ENCODE data around the gene ZNF3. TPM values are rescaled to one million over a fixed set of nuclear protein-coding genes. Genes with fewer than 3 reads are reported as not detected.
"Not testable (repeated sequence)": the region's sequence is repeated elsewhere in the genome, so short reads cannot be mapped to it uniquely, and the experiment has no call there.

Gene ZNF3
- total RNA-seq: 24.6 and 26.1 TPM in 2 replicates

DNA sequence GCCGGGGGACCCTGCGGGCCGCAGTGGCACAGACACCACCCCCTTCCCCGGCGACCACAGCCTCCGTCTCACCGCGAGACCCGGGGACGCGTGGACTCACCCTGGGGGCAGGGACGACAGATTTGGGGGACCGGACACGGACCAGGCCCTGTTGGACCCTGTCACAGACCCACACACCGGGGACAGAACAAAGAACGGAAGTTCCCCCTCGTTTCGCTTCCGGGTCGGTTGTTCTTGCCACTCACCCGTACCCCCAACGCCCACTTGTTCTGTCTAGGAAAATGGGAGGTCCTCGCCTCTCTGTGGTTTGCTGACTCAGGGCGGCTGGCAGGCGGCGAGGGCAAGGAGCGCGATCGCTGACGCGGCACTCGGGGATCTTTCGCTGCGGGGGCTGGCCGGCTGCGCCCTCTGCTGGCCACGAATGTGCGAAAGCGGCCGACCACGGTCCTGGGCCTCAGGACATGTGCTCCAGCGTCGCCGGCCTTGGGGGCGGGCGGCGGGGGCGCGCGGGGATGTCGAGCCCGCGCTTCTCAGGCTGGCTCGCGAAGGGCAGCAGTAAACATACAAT, at the start of gene ZNF3:
ZNF3 (minus strand) TSS at position 189 of the 568 bp plus-strand sequence. CDS start 4,366 bp downstream, outside the sequence.
- intact Hi-C loops (cut with micrococcal nuclease): loop anchor here (1.0 to 5.0 kb wide), 12 partner anchors 8 to 579 kb away; partner anchors contain the start of genes AP4M1, CNPY4, MBLAC1 and MCM7
- DNase-seq (ENCODE audit: low spot score): peak; percentile 98
- Mint-ChIP-seq H3K4me1 (ENCODE audit: low read depth) (peaks cover 31% of the 10 kb centered on the region), H3K4me3 (peak within 1 kb of the TSS; percentile 89), H3K9me3 (no peaks in the 10 kb centered on the region), H3K36me3 (ENCODE audit: low read depth) (peaks cover 22% of the 10 kb centered on the region), H3K27ac (peak within 1 kb of the TSS; percentile 92), H3K27me3 (ENCODE audit: insufficient read depth) (peaks cover 4% of the 10 kb centered on the region)

DNA sequence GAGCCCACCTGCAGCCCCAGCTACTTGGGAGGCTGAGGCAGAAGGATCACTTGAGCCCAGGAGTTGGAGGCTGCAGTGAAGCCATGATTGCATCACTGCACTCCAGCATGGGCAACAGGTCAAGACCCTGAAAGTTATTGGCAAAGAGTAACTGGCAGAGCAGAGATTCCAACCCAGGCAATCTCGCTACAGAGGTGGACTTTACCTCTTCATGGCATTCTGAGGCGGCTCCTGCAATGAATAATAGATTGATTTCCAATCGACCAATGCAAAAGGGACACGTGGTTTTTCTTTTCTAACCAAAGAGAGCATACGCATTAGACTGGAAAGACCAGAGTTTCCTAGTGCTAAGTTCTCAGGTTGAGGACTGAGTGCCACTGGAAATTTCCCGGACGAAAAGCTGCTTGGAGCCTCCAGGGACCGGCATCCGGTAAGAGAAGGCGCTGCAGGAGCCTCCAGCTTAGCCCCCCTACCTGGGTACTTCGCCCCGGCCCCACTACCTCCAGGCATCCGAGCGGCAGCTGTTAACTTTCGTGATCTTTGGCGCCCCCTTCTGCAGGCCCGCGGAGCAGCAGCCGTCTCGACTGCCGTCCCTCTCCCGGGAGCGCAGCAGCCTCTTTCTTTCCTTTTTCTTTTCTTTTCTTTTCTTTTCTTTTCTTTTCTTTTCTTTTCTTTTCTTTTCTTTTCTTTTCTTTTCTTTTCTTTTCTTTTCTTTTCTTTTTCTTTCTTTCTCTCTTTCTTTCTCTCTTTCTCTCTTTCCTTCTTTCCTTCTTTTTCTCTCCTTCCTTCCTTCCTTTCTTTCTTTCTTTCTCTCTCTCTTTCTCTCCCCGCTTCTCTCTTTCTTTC, 49.3 kb upstream of the ZNF3 start:
- no peaks in the 10 kb centered on the region for H3K36me3 Mint-ChIP-seq (ENCODE audit: low read depth)
- H3K27ac Mint-ChIP-seq: no peak overlapping the region
- H3K9me3 Mint-ChIP-seq: no peaks in the 10 kb centered on the region
- H3K27me3 Mint-ChIP-seq (ENCODE audit: insufficient read depth): no peaks in the 10 kb centered on the region
- peaks cover 14% of the 10 kb centered on the region for H3K4me1 Mint-ChIP-seq (ENCODE audit: low read depth)
- peak; percentile 74 for DNase-seq (ENCODE audit: low spot score)
- intact Hi-C loops (cut with micrococcal nuclease): loop anchor here (1.0 to 5.0 kb wide), 5 partner anchors 46 to 218 kb away; partner anchors contain the start of genes AZGP1, GPC2 and STAG3
- H3K4me3 Mint-ChIP-seq: peak overlapping the region; percentile 37

DNA sequence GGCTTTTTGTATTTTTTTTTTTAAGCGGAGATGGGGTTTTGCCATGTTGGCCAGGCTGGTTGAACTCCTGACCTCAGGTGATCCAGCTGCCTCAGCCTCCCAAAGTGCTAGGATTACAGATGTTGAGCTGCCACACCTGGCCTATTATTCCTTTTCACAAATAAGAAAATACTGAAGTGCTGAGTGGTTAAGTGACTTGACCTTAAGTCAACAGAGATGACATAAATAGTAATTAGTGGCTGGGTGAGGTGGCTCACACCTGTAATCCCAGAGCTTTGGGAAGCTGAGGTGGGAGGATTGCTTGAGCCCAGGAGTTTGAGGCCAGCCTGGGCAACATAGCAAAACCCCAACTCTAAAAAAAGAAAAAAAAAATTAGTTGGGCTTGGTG, 48.7 kb upstream of the ZNF3 start:
- H3K4me3 Mint-ChIP-seq; DNase-seq (ENCODE audit: low spot score); H3K36me3 Mint-ChIP-seq (ENCODE audit: low read depth); H3K9me3 Mint-ChIP-seq; H3K27me3 Mint-ChIP-seq (ENCODE audit: insufficient read depth); H3K27ac Mint-ChIP-seq: not testable (repeated sequence)
- intact Hi-C loops (cut with micrococcal nuclease): loop anchor here (5.0 kb wide), 2 partner anchors 142 to 153 kb away; partner anchors contain the start of gene AZGP1
- peaks cover 17% of the 10 kb centered on the region for H3K4me1 Mint-ChIP-seq (ENCODE audit: low read depth)

DNA sequence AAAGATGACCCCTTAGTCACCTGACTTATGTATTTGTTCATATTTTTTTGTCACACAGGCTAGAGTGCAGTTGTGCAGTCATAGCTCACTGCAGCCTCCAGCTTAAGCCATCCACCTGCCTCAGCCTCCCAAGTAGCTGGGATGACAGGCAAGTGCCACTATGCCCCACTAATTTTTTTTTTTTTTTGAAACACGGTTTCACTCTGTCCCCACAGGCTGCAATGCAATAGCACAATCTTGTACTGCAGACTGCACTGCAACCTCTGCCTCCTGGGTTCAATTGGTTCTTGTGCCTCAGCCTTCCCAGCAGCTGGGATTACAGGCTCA, 47.1 kb upstream of the ZNF3 start:
- intact Hi-C loops (cut with micrococcal nuclease): loop anchor here (10.0 kb wide), 1 partner anchor 546 kb away; the partner anchor contains the start of gene GNB2
- no peaks in the 10 kb centered on the region for H3K9me3 Mint-ChIP-seq
- H3K4me1 Mint-ChIP-seq (ENCODE audit: low read depth): peaks cover 27% of the 10 kb centered on the region
- no peak for DNase-seq (ENCODE audit: low spot score)
- no peaks in the 10 kb centered on the region for H3K27me3 Mint-ChIP-seq (ENCODE audit: insufficient read depth)
- peaks cover 4% of the 10 kb centered on the region for H3K36me3 Mint-ChIP-seq (ENCODE audit: low read depth)
- H3K27ac Mint-ChIP-seq: peak overlapping the region; percentile 68
- peak overlapping the region; percentile 78 for H3K4me3 Mint-ChIP-seq

DNA sequence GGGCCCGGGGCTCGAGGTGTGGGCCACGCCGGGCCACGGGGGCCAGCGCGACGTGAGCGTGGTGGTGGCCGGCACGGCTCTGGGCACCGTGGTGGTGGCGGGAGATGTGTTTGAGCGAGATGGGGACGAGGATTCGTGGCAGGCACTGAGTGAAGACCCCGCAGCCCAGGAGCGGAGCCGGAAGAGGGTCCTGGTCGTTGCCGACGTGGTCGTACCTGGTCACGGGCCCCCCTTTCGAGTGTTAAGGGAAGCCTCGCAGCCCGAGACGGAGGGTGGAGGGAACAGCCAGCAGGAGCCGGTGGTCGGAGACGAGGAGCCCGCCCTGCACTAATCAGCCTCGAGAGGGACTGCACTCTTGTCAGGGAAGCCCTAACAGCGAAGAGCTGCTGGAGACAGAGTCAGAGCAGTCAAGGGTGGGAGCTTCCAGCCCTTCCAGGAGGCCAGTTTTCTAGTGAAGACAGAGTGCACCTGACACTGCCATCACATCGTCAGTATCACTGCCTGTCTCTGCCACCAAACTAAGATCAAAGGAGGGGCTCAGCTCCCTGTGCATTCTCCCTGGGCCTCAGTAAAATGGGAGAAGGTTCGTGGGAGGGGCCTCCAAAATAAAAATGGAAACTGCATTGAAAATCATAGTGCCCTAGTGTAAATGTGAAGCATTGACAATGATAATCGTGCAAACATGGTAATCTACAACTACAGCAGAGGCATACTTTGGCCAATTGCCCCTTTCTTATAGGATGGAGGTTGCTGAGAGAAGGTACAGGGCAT, 46.5 kb upstream of the ZNF3 start:
- Mint-ChIP-seq H3K9me3 (no peaks in the 10 kb centered on the region), H3K27me3 (ENCODE audit: insufficient read depth) (no peaks in the 10 kb centered on the region), H3K4me3 (peak overlapping the region; percentile 78), H3K4me1 (ENCODE audit: low read depth) (peaks cover 27% of the 10 kb centered on the region), H3K27ac (peak overlapping the region; percentile 68), H3K36me3 (ENCODE audit: low read depth) (peaks cover 4% of the 10 kb centered on the region)
- intact Hi-C loops (cut with micrococcal nuclease): loop anchor here (1.0 to 10.0 kb wide), 8 partner anchors 9 to 547 kb away; partner anchors contain the start of genes CNPY4, COPS6, GNB2 and LAMTOR4
- DNase-seq (ENCODE audit: low spot score): no peak

DNA sequence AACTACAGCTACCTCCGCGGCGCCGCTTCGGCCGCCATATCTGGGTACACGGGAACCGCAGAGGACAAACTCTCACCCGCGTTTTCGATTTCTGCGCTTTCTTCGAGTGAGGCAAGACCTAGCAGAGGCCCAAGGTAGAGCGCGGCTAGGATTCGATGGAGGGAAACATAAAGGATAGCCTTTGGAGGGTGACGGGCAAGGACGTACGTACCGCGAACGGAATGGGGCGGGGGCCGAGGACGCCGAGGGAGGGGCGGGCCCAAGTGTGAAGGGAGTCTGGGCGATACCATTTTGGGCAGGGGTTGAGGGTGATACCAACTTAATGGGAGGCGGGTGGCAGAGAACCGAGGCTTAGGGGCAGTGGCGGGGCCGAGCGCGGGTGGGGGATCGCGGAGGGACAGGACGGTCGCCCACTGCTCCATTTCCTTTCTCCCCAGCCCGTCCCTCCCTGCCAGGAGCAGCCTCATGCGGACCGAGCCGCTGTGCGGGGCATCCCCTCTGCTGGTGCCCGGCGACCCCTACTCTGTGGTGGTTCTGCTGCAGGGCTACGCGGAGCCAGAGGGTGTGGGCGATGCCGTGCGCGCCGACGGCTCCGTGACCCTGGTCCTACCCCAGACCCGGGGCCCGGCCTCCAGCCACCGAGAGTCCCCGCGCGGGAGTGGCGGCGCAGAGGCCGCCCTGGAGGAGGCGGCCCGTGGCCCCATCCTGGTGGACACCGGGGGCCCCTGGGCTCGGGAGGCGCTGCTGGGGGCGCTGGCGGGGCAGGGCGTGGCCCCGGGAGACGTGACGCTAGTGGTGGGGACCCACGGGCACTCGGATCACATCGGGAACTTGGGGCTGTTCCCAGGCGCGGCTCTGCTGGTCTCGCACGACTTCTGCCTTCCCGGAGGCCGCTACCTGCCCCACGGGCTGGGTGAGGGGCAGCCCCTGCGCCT, 45.7 kb upstream of the ZNF3 start, which contains the start of gene MBLAC1:
MBLAC1 (plus strand) TSS at position 37 of the 935 bp plus-strand sequence; CDS start at position 466, 429 bp downstream.
- intact Hi-C loops (cut with micrococcal nuclease): loop anchor here (1.0 to 10.0 kb wide), 10 partner anchors 8 to 548 kb away; partner anchors contain the start of genes CNPY4, COPS6, GNB2 and LAMTOR4
- Mint-ChIP-seq H3K4me3 (peak within 1 kb of the TSS; percentile 94), H3K27ac (peak within 1 kb of the TSS; percentile 95), H3K36me3 (ENCODE audit: low read depth) (peaks cover 6% of the 10 kb centered on the region), H3K4me1 (ENCODE audit: low read depth) (peaks cover 20% of the 10 kb centered on the region), H3K9me3 (no peaks in the 10 kb centered on the region), H3K27me3 (ENCODE audit: insufficient read depth) (no peaks in the 10 kb centered on the region)
- DNase-seq (ENCODE audit: low spot score): peak; percentile 85

DNA sequence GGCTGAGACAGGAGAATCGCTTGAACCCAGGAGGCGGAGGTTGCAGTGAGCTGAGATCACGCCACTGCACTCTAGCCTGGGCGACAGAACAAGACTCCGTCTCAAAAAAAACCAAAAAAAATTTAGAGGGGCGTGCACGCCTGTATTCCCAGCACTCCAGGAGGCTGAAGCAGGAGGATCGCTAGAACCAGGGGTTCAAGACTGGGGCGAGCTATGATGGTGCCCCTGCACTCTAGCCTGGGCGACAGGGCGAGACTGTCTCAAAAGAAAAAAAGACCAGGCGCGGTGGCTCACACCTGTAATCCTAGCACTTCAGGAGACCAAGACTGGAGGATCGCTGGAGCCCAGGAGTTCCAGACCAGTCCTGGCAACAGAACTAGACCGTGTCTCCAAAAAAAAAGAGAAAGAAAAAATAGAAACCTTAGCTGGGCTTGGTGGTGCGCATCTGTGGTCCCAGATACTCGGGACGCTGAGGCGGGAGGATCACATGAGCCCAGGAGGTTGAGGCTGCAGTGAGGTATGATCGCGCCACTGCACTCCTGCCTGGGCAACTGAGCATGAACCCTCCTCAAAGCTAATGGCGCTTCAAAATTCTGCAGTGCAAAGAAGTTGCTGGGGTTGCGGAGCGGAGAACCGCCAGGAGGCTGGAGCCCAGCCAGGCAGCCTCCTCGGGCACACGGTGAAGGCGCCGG, 44.9 kb upstream of the ZNF3 start:
- no peak for DNase-seq (ENCODE audit: low spot score)
- intact Hi-C loops (cut with micrococcal nuclease): loop anchor here (1.0 to 10.0 kb wide), 7 partner anchors 26 to 548 kb away; partner anchors contain the start of genes COPS6, GNB2, TRIM4 and ZKSCAN1
- Mint-ChIP-seq H3K4me1 (ENCODE audit: low read depth) (peaks cover 20% of the 10 kb centered on the region), H3K9me3 (no peaks in the 10 kb centered on the region), H3K36me3 (ENCODE audit: low read depth) (peaks cover 6% of the 10 kb centered on the region), H3K4me3 (peak overlapping the region; percentile 94), H3K27ac (peak overlapping the region; percentile 95), H3K27me3 (ENCODE audit: insufficient read depth) (no peaks in the 10 kb centered on the region)

DNA sequence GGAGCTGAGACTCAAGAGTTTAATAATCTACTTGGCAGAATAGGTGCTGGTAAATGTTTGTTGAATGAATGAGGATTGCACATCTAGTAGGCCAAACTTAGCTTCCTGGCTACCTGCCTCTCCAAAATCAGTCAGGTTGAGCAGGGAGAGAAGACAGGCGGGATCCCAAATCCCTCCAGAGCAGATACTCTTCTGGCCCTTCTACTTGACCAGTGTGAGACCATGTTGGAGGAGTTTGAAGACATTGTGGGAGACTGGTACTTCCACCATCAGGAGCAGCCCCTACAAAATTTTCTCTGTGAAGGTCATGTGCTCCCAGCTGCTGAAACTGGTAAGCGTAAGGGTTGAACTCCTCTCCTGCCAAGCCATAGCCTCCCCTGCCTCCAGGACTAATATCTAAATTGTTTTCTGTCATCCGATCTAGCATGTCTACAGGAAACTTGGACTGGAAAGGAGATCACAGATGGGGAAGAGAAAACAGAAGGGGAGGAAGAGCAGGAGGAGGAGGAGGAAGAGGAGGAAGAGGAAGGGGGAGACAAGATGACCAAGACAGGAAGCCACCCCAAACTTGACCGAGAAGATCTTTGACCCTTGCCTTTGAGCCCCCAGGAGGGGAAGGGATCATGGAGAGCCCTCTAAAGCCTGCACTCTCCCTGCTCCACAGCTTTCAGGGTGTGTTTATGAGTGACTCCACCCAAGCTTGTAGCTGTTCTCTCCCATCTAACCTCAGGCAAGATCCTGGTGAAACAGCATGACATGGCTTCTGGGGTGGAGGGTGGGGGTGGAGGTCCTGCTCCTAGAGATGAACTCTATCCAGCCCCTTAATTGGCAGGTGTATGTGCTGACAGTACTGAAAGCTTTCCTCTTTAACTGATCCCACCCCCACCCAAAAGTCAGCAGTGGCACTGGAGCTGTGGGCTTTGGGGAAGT, 43.0 kb upstream of the ZNF3 start:
- Mint-ChIP-seq H3K4me3 (peak overlapping the region; percentile 94), H3K9me3 (no peaks in the 10 kb centered on the region), H3K4me1 (ENCODE audit: low read depth) (peaks cover 29% of the 10 kb centered on the region), H3K27me3 (ENCODE audit: insufficient read depth) (no peaks in the 10 kb centered on the region), H3K27ac (peak overlapping the region; percentile 29), H3K36me3 (ENCODE audit: low read depth) (peaks cover 6% of the 10 kb centered on the region)
- intact Hi-C loops (cut with micrococcal nuclease): loop anchor here (10.0 kb wide), 1 partner anchor 550 kb away; the partner anchor contains the start of gene GNB2
- DNase-seq (ENCODE audit: low spot score): no peak

DNA sequence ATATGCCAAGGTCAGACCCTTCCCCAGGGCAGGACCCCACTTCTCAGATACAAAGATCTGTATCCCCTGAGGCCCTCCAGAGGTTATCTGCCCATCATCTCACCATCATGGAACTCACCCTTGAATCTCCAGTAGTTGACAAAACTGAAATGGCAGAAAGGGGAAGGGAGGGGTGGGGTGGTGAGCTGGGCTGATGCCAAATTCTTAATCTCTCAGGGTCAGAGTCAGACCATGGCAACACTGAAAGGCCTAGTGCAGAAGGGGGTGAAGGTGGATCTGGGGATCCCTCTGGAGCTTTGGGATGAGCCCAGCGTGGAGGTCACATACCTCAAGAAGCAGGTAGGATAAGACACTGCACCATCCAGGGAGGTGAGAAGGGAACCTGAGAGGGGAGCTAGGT, 41.0 kb upstream of the ZNF3 start:
- no peaks in the 10 kb centered on the region for H3K9me3 Mint-ChIP-seq
- H3K27me3 Mint-ChIP-seq (ENCODE audit: insufficient read depth): no peaks in the 10 kb centered on the region
- DNase-seq (ENCODE audit: low spot score): no peak
- peaks cover 6% of the 10 kb centered on the region for H3K36me3 Mint-ChIP-seq (ENCODE audit: low read depth)
- H3K4me1 Mint-ChIP-seq (ENCODE audit: low read depth): peaks cover 30% of the 10 kb centered on the region
- no peak overlapping the region for H3K4me3 Mint-ChIP-seq
- H3K27ac Mint-ChIP-seq: no peak overlapping the region
- intact Hi-C loops (cut with micrococcal nuclease): loop anchor here (10.0 kb wide), 1 partner anchor 552 kb away; the partner anchor contains the start of gene GNB2

DNA sequence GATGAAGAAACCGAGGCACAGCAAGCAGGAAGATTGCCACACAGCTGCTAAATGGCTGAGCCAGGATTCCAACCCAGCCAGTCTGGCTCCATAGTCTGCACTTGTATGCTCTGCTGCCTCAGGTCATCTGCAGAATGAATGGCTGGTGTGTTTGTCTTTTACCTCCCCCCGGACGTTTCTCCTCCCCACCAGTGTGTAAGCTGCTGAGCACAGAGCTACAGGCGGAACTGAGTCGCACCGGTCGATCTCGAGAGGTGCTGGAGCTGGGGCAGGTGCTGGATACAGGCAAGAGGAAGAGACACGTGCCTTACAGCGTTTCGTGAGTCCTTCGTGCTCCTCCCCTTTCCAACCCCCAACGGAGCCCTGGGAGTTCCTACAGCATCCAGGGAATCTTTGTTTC, 40.5 kb upstream of the ZNF3 start:
- Mint-ChIP-seq H3K36me3 (ENCODE audit: low read depth) (peaks cover 6% of the 10 kb centered on the region), H3K27me3 (ENCODE audit: insufficient read depth) (no peaks in the 10 kb centered on the region), H3K27ac (no peak overlapping the region), H3K9me3 (no peaks in the 10 kb centered on the region), H3K4me3 (no peak overlapping the region), H3K4me1 (ENCODE audit: low read depth) (peaks cover 30% of the 10 kb centered on the region)
- intact Hi-C loops (cut with micrococcal nuclease): loop anchor here (10.0 kb wide), 1 partner anchor 553 kb away; the partner anchor contains the start of gene GNB2
- DNase-seq (ENCODE audit: low spot score): no peak

All from activated T-helper 1 cell treated with anti-CD3 and anti-CD28 coated beads, Interleukin-12 subunit alpha, Interleukin-12 subunit beta, Interleukin-2, Interleukin-4 antibody, amounts not matched to agents 30 ng/mL and 10 ng/mL and 1 ng/mL, durations not matched to agents 14 hours and 24 hours and 36 hours (primary cell).